Measurements from ENCODE around the gene WNK3.

DNA sequence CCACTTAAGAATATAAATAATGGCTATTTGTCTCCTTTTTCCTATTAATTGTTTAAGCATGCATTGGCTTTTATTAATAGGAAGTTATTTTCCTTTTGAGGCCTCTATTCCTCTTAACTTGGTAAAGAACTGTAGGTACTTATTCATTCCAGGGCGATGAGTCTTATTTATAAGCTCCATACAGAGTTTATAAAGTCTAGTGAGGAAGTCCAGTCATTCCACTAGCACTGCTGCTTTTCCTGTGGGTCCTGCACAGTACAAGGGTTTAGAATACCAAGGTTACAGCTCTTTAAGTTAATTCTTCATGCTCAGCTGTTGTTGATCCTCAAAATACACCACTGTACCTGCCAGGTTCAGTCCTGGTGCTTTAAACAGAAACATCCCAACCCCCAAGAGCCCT lies 28.5 kb upstream of the WNK3 start:
- TF ChIP-seq, protein P1, sequence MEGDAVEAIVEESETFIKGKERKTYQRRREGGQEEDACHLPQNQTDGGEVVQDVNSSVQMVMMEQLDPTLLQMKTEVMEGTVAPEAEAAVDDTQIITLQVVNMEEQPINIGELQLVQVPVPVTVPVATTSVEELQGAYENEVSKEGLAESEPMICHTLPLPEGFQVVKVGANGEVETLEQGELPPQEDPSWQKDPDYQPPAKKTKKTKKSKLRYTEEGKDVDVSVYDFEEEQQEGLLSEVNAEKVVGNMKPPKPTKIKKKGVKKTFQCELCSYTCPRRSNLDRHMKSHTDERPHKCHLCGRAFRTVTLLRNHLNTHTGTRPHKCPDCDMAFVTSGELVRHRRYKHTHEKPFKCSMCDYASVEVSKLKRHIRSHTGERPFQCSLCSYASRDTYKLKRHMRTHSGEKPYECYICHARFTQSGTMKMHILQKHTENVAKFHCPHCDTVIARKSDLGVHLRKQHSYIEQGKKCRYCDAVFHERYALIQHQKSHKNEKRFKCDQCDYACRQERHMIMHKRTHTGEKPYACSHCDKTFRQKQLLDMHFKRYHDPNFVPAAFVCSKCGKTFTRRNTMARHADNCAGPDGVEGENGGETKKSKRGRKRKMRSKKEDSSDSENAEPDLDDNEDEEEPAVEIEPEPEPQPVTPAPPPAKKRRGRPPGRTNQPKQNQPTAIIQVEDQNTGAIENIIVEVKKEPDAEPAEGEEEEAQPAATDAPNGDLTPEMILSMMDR (IDR thresholded peaks at IDR 0.05; ENCODE audit: insufficient read depth, low read depth, low read length) = no peak
- no peak for TF ChIP-seq EZH2 (IDR thresholded peaks at IDR 0.05; ENCODE audit: insufficient read depth, low read length)
